H1 (cell line): ENCODE data around the gene B9D1. TPM values are rescaled to one million over a fixed set of nuclear protein-coding genes. Genes with fewer than 3 reads are reported as not detected.
A peak's percentile ranks its signal among the peaks of the same experiment; 100 is the strongest.

ENCODE experiments used
- CTCF ChIA-PET: fragments of 300-600 bp; sonication (Branson Sonifier 250); formaldehyde crosslinking; loops from one replicate; lab custom pipeline; 2021; ENCODE audit not compliant: partially characterized antibody; lab: Charles Lee
- POLR2A ChIA-PET: fragments of 300-600 bp; sonication (Branson Sonifier 250); formaldehyde crosslinking; loops from one replicate; lab custom pipeline; 2021; ENCODE audit warnings: inconsistent platforms; ENCODE audit not compliant: partially characterized antibody; lab: Charles Lee
- DNase-seq, 2 experiments: peaks; one replicate each; pipeline versions ENCODE4 v3.0.0 to v3.0.0-alpha.2; 2010 to 2022; ENCODE audit warnings: low spot score in 2 of 2, low read depth in 1 of 2, mixed read lengths in 1 of 2
- FAIRE-seq: peaks from 2 replicates; lab custom pipeline; 2011; peaks lifted over from hg19 to GRCh38; lab: Jason Lieb, UNC
- H2AFZ ChIP-seq: 2 replicates; pipeline ENCODE4 v1.8.1; 2012; ENCODE audit warnings: low read length, inconsistent platforms
- H2AK5ac ChIP-seq: 2 replicates; pipeline ENCODE4 v1.6.1; 2013; ENCODE audit warnings: low read depth, low read length
- H2BK120ac ChIP-seq: replicated peaks from 2 replicates; pipeline ENCODE3; 2013; ENCODE audit warnings: low read depth, low read length, inconsistent platforms
- H2BK12ac ChIP-seq: 2 replicates; pipeline ENCODE4 v1.6.1; 2013; ENCODE audit warnings: low read depth, low read length
- H2BK15ac ChIP-seq: 2 replicates; pipeline ENCODE4 v1.6.1; 2013; ENCODE audit warnings: low read length
- H2BK20ac ChIP-seq: 2 replicates; pipeline ENCODE4 v1.6.1; 2013; ENCODE audit warnings: low read length
- H2BK5ac ChIP-seq: 2 replicates; pipeline ENCODE4 v1.6.1; 2013; ENCODE audit warnings: low read depth, low read length
- H3K14ac ChIP-seq: 2 replicates; pipeline ENCODE4 v1.6.1; 2013; ENCODE audit warnings: inconsistent platforms; ENCODE audit not compliant: insufficient read length
- H3K18ac ChIP-seq: 2 replicates; pipeline ENCODE4 v1.6.1; 2013; ENCODE audit warnings: low read length; ENCODE audit errors: extremely low read depth
- H3K23ac ChIP-seq: 2 replicates; pipeline ENCODE4 v1.6.1; 2013; ENCODE audit warnings: inconsistent platforms; ENCODE audit not compliant: insufficient read length
- H3K23me2 ChIP-seq: 2 replicates; pipeline ENCODE4 v1.6.1; 2013; ENCODE audit warnings: low read depth, low read length
- H3K27ac ChIP-seq: 2 replicates; pipeline ENCODE4 v1.6.1; 2011; ENCODE audit warnings: low read depth, low read length, inconsistent platforms
- H3K27me3 ChIP-seq, 4 experiments: replicated peaks in 1 of 4; 1 replicate in 1 of 4; 2 replicates in 3 of 4; pipeline versions ENCODE4 v1.6.1 to v1.8.1; 2011 to 2013; ENCODE audit warnings: low read length in 3 of 4, mild to moderate bottlenecking in 3 of 4, inconsistent platforms in 2 of 4, mixed read lengths in 2 of 4, moderate library complexity in 1 of 4; ENCODE audit not compliant: control insufficient read depth in 3 of 4, insufficient read depth in 3 of 4; ENCODE audit errors: extremely low read depth in 1 of 4
- H3K36me3 ChIP-seq, 4 experiments: 2 replicates each; pipeline versions ENCODE4 v1.6.1 to v1.8.1; 2011 to 2013; ENCODE audit warnings: mild to moderate bottlenecking in 4 of 4, low read length in 3 of 4, moderate library complexity in 2 of 4, control low read depth in 1 of 4, inconsistent platforms in 1 of 4; ENCODE audit not compliant: insufficient read depth in 4 of 4, control insufficient read depth in 2 of 4
- H3K4ac ChIP-seq: replicated peaks from 2 replicates; pipeline ENCODE3; 2013; ENCODE audit warnings: low read length, low read depth, mixed read lengths, inconsistent platforms; ENCODE audit not compliant: insufficient read length
- H3K4me1 ChIP-seq, 4 experiments: replicated peaks in 1 of 4; 1 replicate in 1 of 4; 2 replicates in 3 of 4; pipeline versions ENCODE4 v1.6.1 to v1.8.1; 2011 to 2013; ENCODE audit warnings: low read length in 3 of 4, inconsistent platforms in 2 of 4, mixed read lengths in 1 of 4; ENCODE audit not compliant: insufficient read depth in 4 of 4, control insufficient read depth in 3 of 4
- H3K4me2 ChIP-seq, 2 experiments: 2 replicates each; pipeline versions ENCODE4 v1.6.1 to v1.8.1; 2011 to 2013; ENCODE audit warnings: low read depth in 2 of 2, low read length in 2 of 2, control low read depth in 1 of 2, inconsistent platforms in 1 of 2, mild to moderate bottlenecking in 1 of 2; ENCODE audit not compliant: insufficient read depth in 1 of 2
- H3K4me3 ChIP-seq, 4 experiments: fragments of 200-600, 300-600 bp in 1 of 4; sonication (generic), shearing (Covaris generic), sonication (Bioruptor Twin) in 1 of 4; 2 replicates each; pipeline versions ENCODE4 v1.5.1 to v1.8.1; 2011 to 2016; ENCODE audit warnings: low read length in 4 of 4, low read depth in 3 of 4, control low read depth in 2 of 4, inconsistent platforms in 2 of 4, mild to moderate bottlenecking in 2 of 4, mixed read lengths in 1 of 4, moderate library complexity in 1 of 4; ENCODE audit not compliant: insufficient read depth in 2 of 4; ENCODE audit errors: extremely low read depth in 1 of 4
- H3K56ac ChIP-seq: replicated peaks from 2 replicates; pipeline ENCODE3; 2013; ENCODE audit warnings: low read depth, mild to moderate bottlenecking, mixed read lengths, low read length, inconsistent platforms; ENCODE audit not compliant: insufficient read length
- H3K79me1 ChIP-seq: 2 replicates; pipeline ENCODE4 v1.6.1; 2013; ENCODE audit warnings: low read depth, low read length, control low read depth
- H3K79me2 ChIP-seq, 2 experiments: 2 replicates each; pipeline versions ENCODE4 v1.6.1 to v1.8.1; 2012 to 2013; ENCODE audit warnings: low read length in 2 of 2, mild to moderate bottlenecking in 2 of 2, inconsistent platforms in 1 of 2; ENCODE audit not compliant: insufficient read depth in 2 of 2, control insufficient read depth in 1 of 2
- H3K9ac ChIP-seq, 4 experiments: replicated peaks in 1 of 4; 1 replicate in 1 of 4; 2 replicates in 3 of 4; pipeline versions ENCODE4 v1.6.1 to v1.8.1; 2011 to 2013; ENCODE audit warnings: low read depth in 3 of 4, low read length in 3 of 4, control low read depth in 2 of 4, mild to moderate bottlenecking in 2 of 4, moderate library complexity in 2 of 4, inconsistent platforms in 1 of 4; ENCODE audit errors: extremely low read depth in 1 of 4
- H3K9me3 ChIP-seq, 2 experiments: 2 replicates each; pipeline versions ENCODE4 v1.6.1 to v1.8.1; 2012 to 2013; ENCODE audit warnings: mild to moderate bottlenecking in 2 of 2, moderate library complexity in 2 of 2, control low read depth in 1 of 2, inconsistent platforms in 1 of 2, low read depth in 1 of 2, low read length in 1 of 2, mixed read lengths in 1 of 2; ENCODE audit not compliant: insufficient read depth in 2 of 2
- H4K20me1 ChIP-seq, 2 experiments: replicated peaks in 1 of 2; 2 replicates each; pipeline versions ENCODE3 to v1.8.1; 2011 to 2013; ENCODE audit warnings: inconsistent platforms in 2 of 2, low read length in 2 of 2, mild to moderate bottlenecking in 1 of 2; ENCODE audit not compliant: insufficient read depth in 2 of 2, control insufficient read depth in 1 of 2
- H4K5ac ChIP-seq: 2 replicates; pipeline ENCODE4 v1.6.1; 2013; ENCODE audit warnings: low read length, low read depth, mixed read lengths, inconsistent platforms; ENCODE audit not compliant: insufficient read length
- H4K8ac ChIP-seq: 2 replicates; pipeline ENCODE4 v1.8.0; 2013; ENCODE audit warnings: mild to moderate bottlenecking, moderate library complexity, low read length, inconsistent platforms; ENCODE audit not compliant: insufficient read depth; ENCODE audit errors: extremely low read depth
- H4K91ac ChIP-seq: replicated peaks from 2 replicates; pipeline ENCODE3; 2013; ENCODE audit warnings: low read length, mixed read lengths, inconsistent platforms; ENCODE audit not compliant: insufficient read length
- EP300 ChIP-seq, 2 experiments: IDR thresholded peaks; 1 replicate in 1 of 2; 2 replicates in 1 of 2; pipeline ENCODE4 v1.6.1; 2011 to 2012; ENCODE audit warnings: low read depth in 2 of 2, low read length in 2 of 2, mild to moderate bottlenecking in 2 of 2, borderline replicate concordance in 1 of 2, inconsistent platforms in 1 of 2, moderate library complexity in 1 of 2
- NANOG ChIP-seq: IDR thresholded peaks from 2 replicates; pipeline ENCODE4 v1.6.1; 2011; ENCODE audit warnings: low read length, low read depth, mild to moderate bottlenecking, inconsistent platforms; ENCODE audit not compliant: insufficient read depth, poor library complexity, severe bottlenecking
- RNF2 ChIP-seq: fragments of 200-900, 300-1000 bp; sonication (generic); IDR thresholded peaks from 2 replicates; pipeline ENCODE4 v1.7.1; 2016; ENCODE audit warnings: borderline replicate concordance, low read depth, mild to moderate bottlenecking, antibody characterized with exemption, low read length; ENCODE audit not compliant: poor library complexity, severe bottlenecking; ENCODE audit errors: missing control alignments
- WGBS, 2 experiments: shearing (Covaris generic) in 1 of 2; methylation state at CpG; one replicate each; pipeline versions ENCODE4 v1.1.6 to v1.1.7; 2013 to 2015; ENCODE audit warnings: low lambda C conversion rate in 2 of 2, mixed read lengths in 2 of 2, inconsistent platforms in 1 of 2, low coverage in 1 of 2, missing lambda C conversion rate in 1 of 2; ENCODE audit not compliant: insufficient replicate concordance in 2 of 2, insufficient coverage in 1 of 2, insufficient read length in 1 of 2; ENCODE audit errors: extremely low coverage in 1 of 2, missing lambda C conversion rate in 1 of 2; 5-methylcytosine and 5-hydroxymethylcytosine counted together
- polyA plus RNA-seq, 7 experiments: library from polyadenylated mRNA; depleted of rRNA in 3 of 7; stranded (reverse) in 5 of 7; unstranded in 2 of 7; fragments of >200 nt in 5 of 7; fragments of 200-250 nt in 2 of 7; gene quantifications; 1 replicate in 5 of 7; 2 replicates in 1 of 7; 4 replicates in 1 of 7; pipeline versions ENCODE4 v1.2.1 to v1.2.3, GENCODE V29; 2011 to 2013; ENCODE audit warnings: missing spikeins in 2 of 7, mixed read lengths in 2 of 7
- total RNA-seq: library from RNA; stranded (reverse); fragmentation: NEBNext Ultra II Directional; extraction: Animal tissue kit (Norgen Biotek cat#: 25700); gene quantifications from 2 replicates; pipeline ENCODE4 v1.2.1, GENCODE V29; 2021

The B9D1 gene
- total and polyA plus RNA-seq, 2 of the 8 experiments (the other 6 are each of a cell fraction or from before 2014, with no cell fraction given) = 24.6 to 65.7 TPM

GRCh38 chr17:19372866-19373504 is 10.5 kb upstream of the B9D1 start:
- H3K18ac ChIP-seq = no peak overlapping the region
- peaks cover 0 to 4% of the 10 kb centered on the region in 2 experiments; a peak in 1 of 4 replicates for H3K79me2 ChIP-seq
- no peak overlapping the region for H2AFZ ChIP-seq
- no peak overlapping the region for H3K56ac ChIP-seq
- H3K79me1 ChIP-seq = no peaks in the 10 kb centered on the region; the same call in 1 of the 2 replicates
- H2BK5ac ChIP-seq = 0 out of 2 replicates have a peak overlapping the region, but pooled peaks have one; percentile 12
- no peaks in the 10 kb centered on the region for H3K23me2 ChIP-seq
- no peak overlapping the region for H3K4me3 ChIP-seq
- no peak overlapping the region for H4K5ac ChIP-seq
- H2BK15ac ChIP-seq = no peak overlapping the region
- H3K14ac ChIP-seq = no peak overlapping the region
- H4K8ac ChIP-seq = no peak overlapping the region; the same call in 1 of the 2 replicates
- CTCF ChIA-PET = interaction anchor here (0.7 to 2.0 kb wide), 3 partner anchors 10 to 83 kb away, joined by 3 to 5 read pairs (median 5); no protein-coding TSS in a partner anchor
- no peaks in the 10 kb centered on the region for H3K36me3 ChIP-seq
- no peak overlapping the region for H2BK120ac ChIP-seq
- no peak for DNase-seq
- no peak overlapping the region for H2AK5ac ChIP-seq
- H3K27ac ChIP-seq = no peak overlapping the region
- WGBS, 2 experiments = 93% methylated on average over 8 of the region's 8 CpGs; no CpG with 5 or more reads in 1 of the 2 experiments
- no peak overlapping the region for H3K4me2 ChIP-seq
- H3K9ac ChIP-seq = no peak overlapping the region
- H3K9me3 ChIP-seq = no peaks in the 10 kb centered on the region
- no peak for FAIRE-seq
- no peak overlapping the region for H3K4ac ChIP-seq
- no peaks in the 10 kb centered on the region for H4K20me1 ChIP-seq
- no peak overlapping the region for H3K23ac ChIP-seq
- peaks cover 0 to 3% (median 2%) of the 10 kb centered on the region in 4 experiments; a peak in 5 of 7 replicates for H3K4me1 ChIP-seq
- H3K27me3 ChIP-seq = no peaks in the 10 kb centered on the region
- POLR2A ChIA-PET = interaction anchor here (0.6 to 1.5 kb wide), 3 partner anchors 10 to 30 kb away, joined by 3 to 4 read pairs (median 3); partner anchors contain the start of gene B9D1
- 0 out of 2 replicates have a peak overlapping the region, but pooled peaks have one; percentile 36 for H2BK20ac ChIP-seq
- peak overlapping the region; percentile 7; the same call in 1 of the 2 replicates for H2BK12ac ChIP-seq
- H4K91ac ChIP-seq = no peak overlapping the region
- no peak for TF ChIP-seq RNF2
- no peak for TF ChIP-seq EP300 (IDR thresholded peaks at IDR 0.05; ENCODE audit: borderline replicate concordance in 1 of 2, low read depth in 2 of 2, low read length in 2 of 2)
- no peak for TF ChIP-seq NANOG
